CD14-positive monocyte (primary cell): Measurements from ENCODE around the gene SLC35B4. TPM values are rescaled to one million over a fixed set of nuclear protein-coding genes. Genes with fewer than 3 reads are reported as not detected.

Experiments used
- DNase-seq, 3 donors: peaks; one replicate each; pipeline ENCODE4 v3.0.0-alpha.2; 2011 to 2022
- H2AFZ ChIP-seq: 2 replicates; pipeline ENCODE4 v1.6.0; 2012; ENCODE audit warnings: mild to moderate bottlenecking, low read depth, low read length, inconsistent platforms; ENCODE audit not compliant: insufficient read depth, poor library complexity, severe bottlenecking
- H3K27ac ChIP-seq, 2 donors: 1 replicate in 1 of 2; 2 replicates in 1 of 2; pipeline ENCODE4 v1.5.1; 2012 to 2013; ENCODE audit warnings: low read length in 2 of 2, control low read depth in 1 of 2, inconsistent platforms in 1 of 2, low read depth in 1 of 2, mild to moderate bottlenecking in 1 of 2
- H3K27me3 ChIP-seq, 2 donors: one replicate each; pipeline versions ENCODE4 v1.6.0 to v1.6.1; 2011 to 2013; ENCODE audit warnings: low read length in 2 of 2; ENCODE audit not compliant: control insufficient read depth in 2 of 2, insufficient read depth in 2 of 2
- H3K36me3 ChIP-seq, 2 donors: replicated peaks in 1 of 2; 1 replicate in 1 of 2; 2 replicates in 1 of 2; pipeline versions ENCODE4 v1.5.1 to v1.6.1; 2012 to 2013; ENCODE audit warnings: low read length in 2 of 2, control low read depth in 1 of 2, inconsistent platforms in 1 of 2, mild to moderate bottlenecking in 1 of 2; ENCODE audit not compliant: insufficient read depth in 2 of 2, control insufficient read depth in 1 of 2
- H3K4me1 ChIP-seq, 2 donors: 1 replicate in 1 of 2; 2 replicates in 1 of 2; pipeline versions ENCODE4 v1.5.1 to v1.6.1; 2012 to 2013; ENCODE audit warnings: low read length in 2 of 2, control low read depth in 1 of 2, inconsistent platforms in 1 of 2, mild to moderate bottlenecking in 1 of 2, moderate library complexity in 1 of 2; ENCODE audit not compliant: insufficient read depth in 2 of 2, control insufficient read depth in 1 of 2
- H3K4me2 ChIP-seq: replicated peaks from 2 replicates; pipeline ENCODE3; 2012; ENCODE audit warnings: low read length, moderate library complexity, mild to moderate bottlenecking; ENCODE audit not compliant: poor library complexity, severe bottlenecking; ENCODE audit errors: extremely low read depth
- H3K4me3 ChIP-seq, 3 experiments: fragments of 200-600 bp in 1 of 3; sonication (generic) in 1 of 3; replicated peaks in 1 of 3; 1 replicate in 2 of 3; 2 replicates in 1 of 3; pipeline ENCODE4 v1.5.1; 2011 to 2013; ENCODE audit warnings: low read length in 3 of 3, mild to moderate bottlenecking in 3 of 3, control low read depth in 2 of 3, low read depth in 2 of 3, inconsistent platforms in 1 of 3, moderate library complexity in 1 of 3
- H3K79me2 ChIP-seq: 2 replicates; pipeline ENCODE4 v1.6.0; 2012; ENCODE audit warnings: mild to moderate bottlenecking, control low read depth, inconsistent platforms, low read length, moderate library complexity; ENCODE audit not compliant: insufficient read depth
- H3K9ac ChIP-seq: 2 replicates; pipeline ENCODE4 v1.6.0; 2017; ENCODE audit warnings: low read length, mild to moderate bottlenecking; ENCODE audit not compliant: insufficient read depth, poor library complexity, severe bottlenecking
- H3K9me3 ChIP-seq, 2 donors: replicated peaks in 1 of 2; 1 replicate in 1 of 2; 2 replicates in 1 of 2; pipeline versions ENCODE4 v1.5.1 to v1.6.1; 2012 to 2013; ENCODE audit warnings: low read length in 2 of 2, control low read depth in 1 of 2; ENCODE audit not compliant: control insufficient read depth in 1 of 2, insufficient read depth in 1 of 2
- H4K20me1 ChIP-seq: 2 replicates; pipeline ENCODE4 v1.6.0; 2012; ENCODE audit warnings: mild to moderate bottlenecking, low read length, control low read depth, moderate library complexity; ENCODE audit not compliant: insufficient read depth
- H3K27ac Mint-ChIP-seq, 7 donors: one replicate each; pipeline ENCODE4 v1.8.0; 2020; ENCODE audit warnings: mild to moderate bottlenecking in 7 of 7, mixed read lengths in 7 of 7, moderate library complexity in 6 of 7, inconsistent platforms in 2 of 7
- H3K27me3 Mint-ChIP-seq, 3 donors: one replicate each; pipeline ENCODE4 v1.8.0; 2021 to 2022; ENCODE audit warnings: low read depth in 3 of 3, mild to moderate bottlenecking in 3 of 3, mixed read lengths in 3 of 3, moderate library complexity in 3 of 3, inconsistent platforms in 1 of 3
- H3K36me3 Mint-ChIP-seq, 2 donors: one replicate each; pipeline ENCODE4 v1.8.0; 2020; ENCODE audit warnings: mixed read lengths in 2 of 2, inconsistent platforms in 1 of 2, mild to moderate bottlenecking in 1 of 2
- H3K4me1 Mint-ChIP-seq: one replicate; pipeline ENCODE4 v1.8.0; 2020; ENCODE audit warnings: mild to moderate bottlenecking, mixed read lengths
- H3K4me3 Mint-ChIP-seq, 2 donors: one replicate each; pipeline ENCODE4 v1.8.0; 2020; ENCODE audit warnings: mild to moderate bottlenecking in 2 of 2, mixed read lengths in 2 of 2, moderate library complexity in 1 of 2
- H3K9me3 Mint-ChIP-seq, 7 donors: one replicate each; pipeline ENCODE4 v1.8.0; 2020 to 2022; ENCODE audit warnings: mixed read lengths in 7 of 7, mild to moderate bottlenecking in 6 of 7, moderate library complexity in 6 of 7, inconsistent platforms in 2 of 7
- CTCF ChIP-seq: fragments of 200-600 bp; IDR thresholded peaks from one replicate; pipeline ENCODE4 v1.8.0; 2022; ENCODE audit warnings: antibody characterized with exemption, mild to moderate bottlenecking
- WGBS: methylation state at CpG from one replicate; pipeline ENCODE4 v1.1.5; 2013; ENCODE audit warnings: missing lambda C conversion rate; ENCODE audit not compliant: insufficient coverage; 5-methylcytosine and 5-hydroxymethylcytosine counted together
- intact Hi-C, 2 donors: fragments of 100-400 bp; cut with micrococcal nuclease; formaldehyde crosslinking; loops; one replicate each; pipeline versions ENCODE4 v1.15.0 to v1.15.1; 2023
- polyA plus RNA-seq, 3 donors: library from polyadenylated mRNA; depleted of rRNA in 1 of 3; unstranded in 2 of 3; stranded (reverse) in 1 of 3; fragments of 300-500 nt in 2 of 3; fragments of >200 nt in 1 of 3; fragmentation: Illumina TruSeq in 2 of 3; gene quantifications; 1 replicate in 2 of 3; 2 replicates in 1 of 3; pipeline ENCODE4 v1.2.3, GENCODE V29; 2012 to 2021

The SLC35B4 gene
- polyA plus RNA-seq, 3 donors, result 9.4 to 21.1 (median 12.7) TPM

DNA sequence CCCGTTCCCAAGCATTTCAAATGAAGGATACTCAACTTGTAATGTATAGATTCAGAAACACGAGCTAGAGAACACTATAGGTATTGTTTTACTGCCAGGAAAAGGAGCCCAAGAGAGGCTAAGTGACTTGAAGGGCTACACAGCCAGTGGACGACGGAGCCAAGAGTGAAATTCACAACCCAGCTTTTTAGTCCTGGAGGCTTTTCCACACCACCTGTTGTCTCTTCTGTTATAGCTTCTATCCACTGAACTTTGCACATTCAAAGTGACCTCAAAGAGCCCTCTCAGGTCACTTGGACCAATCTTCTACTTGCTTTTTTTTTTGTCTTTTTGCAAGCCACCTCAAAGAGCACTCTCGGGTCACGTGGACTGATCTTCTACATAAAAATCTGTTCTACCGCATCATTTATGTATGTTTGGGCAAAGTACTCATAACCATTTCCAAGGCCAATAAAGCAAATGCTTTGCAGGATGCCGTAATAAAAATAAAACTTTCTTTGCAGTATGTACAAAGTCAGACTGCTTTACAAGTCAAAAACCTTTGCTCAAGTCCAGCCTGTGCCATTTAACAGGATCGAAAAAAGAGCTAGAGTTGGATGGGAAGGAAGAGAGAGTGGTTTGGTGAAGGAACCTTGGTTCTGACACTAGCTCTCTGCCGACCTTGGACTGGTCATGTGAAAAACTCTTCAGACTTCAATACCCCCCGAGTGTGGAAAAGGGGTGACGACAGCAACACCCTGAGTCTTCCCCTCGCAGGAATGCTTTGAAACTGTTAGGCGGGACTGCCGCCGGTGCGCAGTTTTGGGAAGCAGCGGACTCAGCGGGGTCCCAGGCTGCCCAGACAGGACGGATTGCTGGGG, 821 bp downstream of the SLC35B4 start:
- H3K36me3 ChIP-seq, result no peaks in the 10 kb centered on the region
- peak overlapping the region; percentile 99 for H2AFZ ChIP-seq
- Mint-ChIP-seq H3K4me1 (peaks cover 18% of the 10 kb centered on the region), H3K27me3 (peaks cover 3 to 6% (median 5%) of the 10 kb centered on the region in 3 donors), H3K27ac (peak overlapping the region in 4 of 7 donors; percentile 12 to 51 (median 43)), H3K36me3 (peaks cover 4 to 7% of the 10 kb centered on the region in 2 donors), H3K9me3 (no peaks in the 10 kb centered on the region), H3K4me3 (peak overlapping the region; percentile 94)
- H3K79me2 ChIP-seq, result no peaks in the 10 kb centered on the region
- intact Hi-C loops, result loop anchor here (5.0 to 10.0 kb wide), 3 partner anchors 184 to 1231 kb away; partner anchors contain the start of genes EXOC4 (in 2 of the 2) and CHCHD3 (in 1 of the 2)
- peaks cover 13 to 16% of the 10 kb centered on the region in 2 donors for H3K4me1 ChIP-seq
- no peaks in the 10 kb centered on the region for H3K27me3 ChIP-seq
- peak overlapping the region; percentile 81 for H3K9ac ChIP-seq
- peak overlapping the region in 1 of 2 donors; percentile 79 for H3K27ac ChIP-seq
- H3K9me3 ChIP-seq, result no peaks in the 10 kb centered on the region
- peak overlapping the region; percentile 94 to 99 (median 97) for H3K4me3 ChIP-seq
- H3K4me2 ChIP-seq, result peak overlapping the region; percentile 95
- TF ChIP-seq CTCF, result no peak
- no peaks in the 10 kb centered on the region for H4K20me1 ChIP-seq
- 0% methylated on average over 10 of the region's 20 CpGs for WGBS
- DNase-seq, result no peak

DNA sequence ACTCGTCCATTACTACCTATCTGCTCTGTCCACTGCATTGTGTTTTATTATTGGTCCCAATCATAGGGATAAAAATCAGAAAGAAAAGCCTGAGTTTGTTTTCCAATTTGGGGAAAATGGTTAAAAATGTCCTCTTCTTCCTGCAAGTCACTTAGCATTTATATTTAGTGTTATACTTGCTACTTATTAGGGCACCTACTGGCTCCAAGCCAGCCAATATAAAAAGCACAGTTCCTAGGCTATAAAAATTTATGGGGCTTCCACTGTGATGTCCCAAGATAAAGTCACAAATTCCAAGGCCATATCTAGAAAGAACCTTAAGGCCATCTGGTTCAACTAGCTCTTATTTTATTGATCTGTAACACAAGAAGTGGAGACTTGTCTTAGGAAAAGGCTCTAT, 3.2 kb downstream of the SLC35B4 start:
- no CpG with 5 or more reads among the region's 1 CpG for WGBS
- no peak for DNase-seq
- Histone ChIP-seq H3K9ac (no peak overlapping the region), H3K4me1 (peaks cover 21 to 29% of the 10 kb centered on the region in 2 donors), H3K4me3 (no peak overlapping the region), H3K36me3 (no peaks in the 10 kb centered on the region), H3K4me2 (no peak overlapping the region), H2AFZ (no peak overlapping the region), H3K9me3 (no peaks in the 10 kb centered on the region), H3K27me3 (no peaks in the 10 kb centered on the region), H3K79me2 (no peaks in the 10 kb centered on the region), H4K20me1 (no peaks in the 10 kb centered on the region), H3K27ac (no peak overlapping the region)
- no peak overlapping the region for H3K27ac Mint-ChIP-seq
- peaks cover 31% of the 10 kb centered on the region for H3K4me1 Mint-ChIP-seq
- intact Hi-C loops, result loop anchor here (10.0 kb wide), 2 partner anchors 1059 to 1229 kb away; partner anchors contain the start of genes EXOC4 (in 2 of the 2) and CHCHD3 (in 1 of the 2)
- H3K4me3 Mint-ChIP-seq, result no peak overlapping the region
- peaks cover 0 to 4% (median 0%) of the 10 kb centered on the region in 3 donors for H3K27me3 Mint-ChIP-seq
- H3K9me3 Mint-ChIP-seq, result no peaks in the 10 kb centered on the region
- peaks cover 6 to 9% of the 10 kb centered on the region in 2 donors for H3K36me3 Mint-ChIP-seq
- TF ChIP-seq CTCF, result no peak
